Thoracic aorta (tissue), 2 donors: ENCODE results near the gene DHX35. TPM values are rescaled to one million over a fixed set of nuclear protein-coding genes. Genes with fewer than 3 reads are reported as not detected.
A peak's percentile ranks its signal among the peaks of the same experiment; 100 is the strongest.

Experiments
- ATAC-seq: fragments of 150-250 bp; one replicate; pipeline ENCODE4 v1.8.0; 2017; ENCODE audit warnings: low read depth; ENCODE audit not compliant: insufficient number of reproducible peaks, low FRiP score
- DNase-seq: peaks from one replicate; pipeline ENCODE4 v3.0.0-alpha.2; 2020; ENCODE audit warnings: low spot score
- H3K27ac ChIP-seq, 2 donors: fragments of 200-600 bp; sonication (generic); 1 replicate in 1 of 2; 2 replicates in 1 of 2; pipeline ENCODE4 v1.5.1; 2016; ENCODE audit warnings: mild to moderate bottlenecking in 2 of 2, moderate library complexity in 2 of 2
- H3K27me3 ChIP-seq: fragments of 200-600 bp; sonication (generic); replicated peaks from 2 replicates; pipeline ENCODE4 v1.6.0; 2016; ENCODE audit warnings: mild to moderate bottlenecking; ENCODE audit not compliant: insufficient read depth
- H3K36me3 ChIP-seq: fragments of 200-600 bp; sonication (generic); one replicate; pipeline ENCODE4 v1.5.1; 2016
- H3K4me1 ChIP-seq, 2 donors: fragments of 200-600 bp; sonication (generic); 1 replicate in 1 of 2; 2 replicates in 1 of 2; pipeline versions ENCODE4 v1.5.1 to v1.6.0; 2016; ENCODE audit warnings: low read depth in 2 of 2, mild to moderate bottlenecking in 1 of 2; ENCODE audit not compliant: control insufficient read depth in 1 of 2
- H3K4me3 ChIP-seq: fragments of 200-600 bp; sonication (generic); 2 replicates; pipeline ENCODE4 v1.5.1; 2016; ENCODE audit warnings: mild to moderate bottlenecking
- H3K9me3 ChIP-seq: fragments of 200-600 bp; sonication (generic); 2 replicates; pipeline ENCODE4 v1.5.1; 2016
- CTCF ChIP-seq: fragments of 200-600 bp; sonication (generic); IDR thresholded peaks from one replicate; pipeline ENCODE4 v1.5.1; 2019; ENCODE audit warnings: antibody characterized with exemption
- total RNA-seq, 2 donors: library from RNA; depleted of rRNA; stranded (reverse); fragments of >200 nt; gene quantifications; one replicate each; pipeline versions ENCODE4 v1.1.0 to v1.2.3, GENCODE V29; 2016

DHX35 gene, protein sequence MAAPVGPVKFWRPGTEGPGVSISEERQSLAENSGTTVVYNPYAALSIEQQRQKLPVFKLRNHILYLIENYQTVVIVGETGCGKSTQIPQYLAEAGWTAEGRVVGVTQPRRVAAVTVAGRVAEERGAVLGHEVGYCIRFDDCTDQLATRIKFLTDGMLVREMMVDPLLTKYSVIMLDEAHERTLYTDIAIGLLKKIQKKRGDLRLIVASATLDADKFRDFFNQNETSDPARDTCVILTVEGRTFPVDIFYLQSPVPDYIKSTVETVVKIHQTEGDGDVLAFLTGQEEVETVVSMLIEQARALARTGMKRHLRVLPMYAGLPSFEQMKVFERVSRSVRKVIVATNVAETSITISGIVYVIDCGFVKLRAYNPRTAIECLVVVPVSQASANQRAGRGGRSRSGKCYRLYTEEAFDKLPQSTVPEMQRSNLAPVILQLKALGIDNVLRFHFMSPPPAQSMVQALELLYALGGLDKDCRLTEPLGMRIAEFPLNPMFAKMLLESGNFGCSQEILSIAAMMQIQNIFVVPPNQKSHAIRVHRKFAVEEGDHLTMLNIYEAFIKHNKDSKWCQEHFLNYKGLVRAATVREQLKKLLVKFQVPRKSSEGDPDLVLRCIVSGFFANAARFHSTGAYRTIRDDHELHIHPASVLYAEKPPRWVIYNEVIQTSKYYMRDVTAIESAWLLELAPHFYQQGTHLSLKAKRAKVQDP
- total RNA-seq, result 10 to 100 TPM; 17.9 to 23.8 TPM

DNA sequence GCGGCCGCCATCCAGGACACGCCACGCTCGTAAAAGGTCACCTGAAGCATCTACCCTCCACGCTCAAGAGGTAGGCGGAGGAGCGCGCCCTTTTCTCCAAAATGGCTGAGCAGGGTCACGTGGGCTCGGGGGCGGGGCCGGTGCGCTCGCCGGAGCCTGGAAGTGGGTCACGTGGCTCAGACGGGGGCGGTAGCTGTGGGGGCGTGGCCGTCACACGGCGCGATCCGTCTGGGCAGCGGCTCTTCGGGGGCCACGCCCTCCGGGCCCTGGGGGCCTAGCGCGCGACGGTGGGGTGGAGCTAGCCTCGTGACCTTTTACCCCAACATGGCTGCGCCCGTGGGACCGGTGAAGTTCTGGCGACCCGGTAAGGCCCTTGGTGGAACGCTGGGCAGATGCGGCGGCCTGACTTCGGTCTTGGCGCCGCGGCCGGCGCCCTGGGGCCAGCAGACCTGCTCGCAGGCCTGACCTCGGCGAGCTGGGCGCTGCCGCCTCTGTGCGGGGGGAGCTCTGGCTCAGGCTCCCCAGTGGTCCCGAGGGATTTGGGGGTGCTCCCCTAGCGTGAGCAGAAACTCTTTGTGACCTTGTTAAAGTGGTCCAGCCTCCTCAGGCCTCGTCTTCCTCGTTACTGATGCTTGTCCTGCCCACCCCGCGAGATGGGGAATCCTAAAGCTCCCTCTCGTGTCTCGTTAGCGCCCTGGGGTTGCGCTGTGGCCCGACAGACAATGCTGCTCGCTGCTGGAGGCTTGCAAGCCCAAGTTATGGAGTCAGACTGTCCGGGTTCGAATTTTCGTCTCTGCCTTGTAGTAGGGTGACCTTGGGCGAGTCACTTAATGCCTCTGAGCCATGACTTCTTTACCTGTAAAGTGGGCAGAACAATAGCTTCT, at the start of gene DHX35:
Gene DHX35 (plus strand): TSS at position 301 of the 884 bp plus-strand sequence. CDS start 24 bp downstream, at position 325.
- H3K27me3 ChIP-seq, result no peaks in the 10 kb centered on the region
- H3K4me3 ChIP-seq, result peak within 1 kb of the TSS; percentile 76
- TF ChIP-seq CTCF, result no peak
- H3K36me3 ChIP-seq, result no peaks in the 10 kb centered on the region
- peak; percentile 93 for DNase-seq
- peak; percentile 96 for ATAC-seq
- peaks cover 5 to 19% of the 10 kb centered on the region in 2 donors for H3K4me1 ChIP-seq
- peak within 1 kb of the TSS; percentile 68 to 82 for H3K27ac ChIP-seq
- H3K9me3 ChIP-seq, result no peaks in the 10 kb centered on the region

- H3K4me3 ChIP-seq, result no peak overlapping the region
- DNase-seq (no peak), ATAC-seq (no peak)
- no peaks in the 10 kb centered on the region for H3K27me3 ChIP-seq
- H3K9me3 ChIP-seq, result no peaks in the 10 kb centered on the region
- no peaks in the 10 kb centered on the region for H3K36me3 ChIP-seq
- H3K27ac ChIP-seq, result no peak overlapping the region
- no peak for TF ChIP-seq CTCF
- H3K4me1 ChIP-seq, result no peaks in the 10 kb centered on the region
Observed at GRCh38 chr20:38915355-38915754, 46.8 kb upstream of the DHX35 start.

GRCh38 chr20:38917657-38918056, 44.5 kb upstream of the DHX35 start:
- ATAC-seq, result no peak
- H3K9me3 ChIP-seq, result no peaks in the 10 kb centered on the region

DNA sequence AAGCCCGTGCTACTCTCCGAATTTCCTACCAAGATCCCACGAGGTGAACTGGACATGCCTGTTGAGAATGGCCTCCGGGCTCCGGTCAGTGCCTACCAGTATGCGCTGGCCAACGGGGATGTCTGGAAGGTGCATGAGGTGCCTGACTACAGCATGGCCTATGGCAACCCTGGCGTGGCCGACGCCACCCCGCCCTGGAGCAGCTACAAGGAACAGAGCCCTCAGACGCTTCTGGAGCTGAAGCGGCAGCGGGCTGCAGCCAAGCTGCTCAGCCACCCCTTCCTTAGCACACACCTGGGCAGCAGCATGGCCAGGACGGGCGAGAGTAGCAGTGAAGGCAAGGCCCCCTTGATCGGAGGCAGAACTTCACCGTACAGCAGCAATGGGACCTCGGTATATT, 44.0 kb upstream of the DHX35 start:
- no peak for TF ChIP-seq CTCF
- Histone ChIP-seq H3K27me3 (no peaks in the 10 kb centered on the region), H3K27ac (no peak overlapping the region), H3K4me1 (no peaks in the 10 kb centered on the region), H3K9me3 (no peaks in the 10 kb centered on the region), H3K4me3 (no peak overlapping the region), H3K36me3 (no peaks in the 10 kb centered on the region)
- DNase-seq, result no peak
- ATAC-seq, result no peak

More at GRCh38 chr20:38917657-38918056, 44.5 kb upstream of the DHX35 start:
- TF ChIP-seq CTCF, result no peak
- Histone ChIP-seq H3K36me3 (no peaks in the 10 kb centered on the region), H3K27ac (no peak overlapping the region), H3K4me3 (no peak overlapping the region), H3K4me1 (no peaks in the 10 kb centered on the region), H3K27me3 (no peaks in the 10 kb centered on the region)
- no peak for DNase-seq
